CD4-positive, alpha-beta T cell (primary cell): ENCODE measurements around the gene CAB39L. TPM values are rescaled to one million over a fixed set of nuclear protein-coding genes. Genes with fewer than 3 reads are reported as not detected.

ENCODE experiments used
- ATAC-seq: fragments of 200-7000 bp; cut with Tn5 transposase; one replicate; pipeline ENCODE4 v1.10.0; 2022; ENCODE audit warnings: mild to moderate bottlenecking; ENCODE audit not compliant: poor library complexity
- CTCF ChIA-PET: fragments of 350-600 bp; sonication (Branson Sonifier 250); formaldehyde crosslinking; loops from one replicate; lab custom pipeline; 2021; ENCODE audit warnings: antibody characterized with exemption, inconsistent platforms; lab: Charles Lee
- POLR2A ChIA-PET: fragments of 350-600 bp; sonication (Branson Sonifier 250); formaldehyde crosslinking; loops from one replicate; lab custom pipeline; 2021; ENCODE audit warnings: antibody characterized with exemption, inconsistent platforms; lab: Charles Lee
- DNase-seq, 14 experiments: peaks; one replicate each; pipeline ENCODE4 v3.0.0-alpha.2; 2013 to 2020; ENCODE audit warnings: mixed read lengths in 2 of 14
- H3K27ac ChIP-seq, 2 donors: one replicate each; pipeline versions ENCODE4 v1.5.1 to v1.7.0; 2013; ENCODE audit warnings: low read length in 2 of 2, low read depth in 1 of 2, mild to moderate bottlenecking in 1 of 2
- H3K27me3 ChIP-seq, 2 experiments: 1 replicate in 1 of 2; 2 replicates in 1 of 2; pipeline versions ENCODE4 v1.6.1 to v1.7.0; 2013; ENCODE audit warnings: low read length in 2 of 2, control low read depth in 1 of 2, mild to moderate bottlenecking in 1 of 2, moderate library complexity in 1 of 2; ENCODE audit not compliant: insufficient read depth in 2 of 2, control insufficient read depth in 1 of 2
- H3K36me3 ChIP-seq: one replicate; pipeline ENCODE4 v1.6.1; 2013; ENCODE audit warnings: low read length, control low read depth; ENCODE audit not compliant: insufficient read depth
- H3K4me1 ChIP-seq: one replicate; pipeline ENCODE4 v1.6.1; 2013; ENCODE audit warnings: low read length, control low read depth; ENCODE audit not compliant: insufficient read depth
- H3K4me3 ChIP-seq: one replicate; pipeline ENCODE4 v1.5.1; 2013; ENCODE audit warnings: mild to moderate bottlenecking, low read length, moderate library complexity
- H3K9me3 ChIP-seq, 2 experiments: 1 replicate in 1 of 2; 2 replicates in 1 of 2; pipeline versions ENCODE4 v1.6.1 to v1.7.0; 2013; ENCODE audit warnings: low read length in 2 of 2, mild to moderate bottlenecking in 2 of 2, control low read depth in 1 of 2, moderate library complexity in 1 of 2; ENCODE audit not compliant: control insufficient read depth in 1 of 2, insufficient read depth in 1 of 2
- H3K27ac Mint-ChIP-seq: one replicate; pipeline ENCODE4 v1.8.0; 2020; ENCODE audit warnings: mixed read lengths
- H3K27me3 Mint-ChIP-seq: one replicate; pipeline ENCODE4 v1.8.0; 2021; ENCODE audit warnings: mixed read lengths
- H3K36me3 Mint-ChIP-seq: one replicate; pipeline ENCODE4 v1.8.0; 2021; ENCODE audit warnings: low read depth, mixed read lengths
- H3K4me1 Mint-ChIP-seq: one replicate; pipeline ENCODE4 v1.8.0; 2021; ENCODE audit warnings: low read depth, mixed read lengths
- H3K4me3 Mint-ChIP-seq: one replicate; pipeline ENCODE4 v1.8.0; 2020; ENCODE audit warnings: mild to moderate bottlenecking, mixed read lengths
- H3K9me3 Mint-ChIP-seq: one replicate; pipeline ENCODE4 v1.8.0; 2020; ENCODE audit warnings: mixed read lengths
- intact Hi-C, 2 experiments: fragments of 100-400 bp; cut with DNase I in 1 of 2; cut with micrococcal nuclease in 1 of 2; formaldehyde crosslinking; loops; one replicate each; pipeline versions ENCODE4 v1.15.1 to v1.9.0; 2023 to 2025; cut with DNase I, micrococcal nuclease
- total RNA-seq, 174 experiments: library from RNA in 2 of 174; stranded (reverse) in 2 of 174; gene quantifications; one replicate each; pipeline ENCODE4 v1.2.3 and lab custom pipeline; 2021 to 2026
- TF ChIP-seq, protein P1 (sequence below): fragments of 200-600 bp; IDR thresholded peaks from one replicate; pipeline ENCODE4 v1.8.0; 2022; ENCODE audit warnings: antibody characterized with exemption, mild to moderate bottlenecking

Gene CAB39L
- total RNA-seq, 2 experiments from 2014 or later: 1.9 to 2.5 TPM

DNA sequence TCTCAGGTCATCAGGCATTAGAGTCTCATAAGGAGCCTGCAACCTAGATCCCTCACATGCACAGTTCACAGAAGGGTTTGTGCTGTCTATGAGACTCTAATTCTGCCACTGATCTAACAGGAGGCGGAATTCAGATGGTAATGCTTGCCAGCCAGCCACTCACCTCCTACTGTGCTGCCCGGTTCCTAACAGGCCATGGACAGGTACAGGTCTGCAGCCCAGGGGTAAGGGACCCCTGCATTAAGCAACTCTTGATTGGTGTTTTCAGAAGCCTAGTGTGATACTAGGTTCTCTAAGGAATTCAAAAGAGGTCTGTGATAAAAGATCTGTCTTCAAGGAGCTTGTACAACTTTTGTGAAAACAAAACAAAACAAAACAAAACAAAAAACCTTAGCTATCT, 31.1 kb downstream of the CAB39L start:
- ChIA-PET POLR2A (no interaction called here), CTCF (no interaction called here)
- Mint-ChIP-seq H3K27ac (no peak overlapping the region), H3K9me3 (no peaks in the 10 kb centered on the region), H3K27me3 (no peaks in the 10 kb centered on the region), H3K36me3 (no peaks in the 10 kb centered on the region), H3K4me3 (no peak overlapping the region), H3K4me1 (no peaks in the 10 kb centered on the region)
- no peaks in the 10 kb centered on the region for H3K4me1 ChIP-seq
- H3K27me3 ChIP-seq: no peaks in the 10 kb centered on the region
- H3K9me3 ChIP-seq: no peaks in the 10 kb centered on the region
- intact Hi-C loops: no loop called here
- no peak for ATAC-seq
- H3K27ac ChIP-seq: no peak overlapping the region
- TF ChIP-seq, protein P1, sequence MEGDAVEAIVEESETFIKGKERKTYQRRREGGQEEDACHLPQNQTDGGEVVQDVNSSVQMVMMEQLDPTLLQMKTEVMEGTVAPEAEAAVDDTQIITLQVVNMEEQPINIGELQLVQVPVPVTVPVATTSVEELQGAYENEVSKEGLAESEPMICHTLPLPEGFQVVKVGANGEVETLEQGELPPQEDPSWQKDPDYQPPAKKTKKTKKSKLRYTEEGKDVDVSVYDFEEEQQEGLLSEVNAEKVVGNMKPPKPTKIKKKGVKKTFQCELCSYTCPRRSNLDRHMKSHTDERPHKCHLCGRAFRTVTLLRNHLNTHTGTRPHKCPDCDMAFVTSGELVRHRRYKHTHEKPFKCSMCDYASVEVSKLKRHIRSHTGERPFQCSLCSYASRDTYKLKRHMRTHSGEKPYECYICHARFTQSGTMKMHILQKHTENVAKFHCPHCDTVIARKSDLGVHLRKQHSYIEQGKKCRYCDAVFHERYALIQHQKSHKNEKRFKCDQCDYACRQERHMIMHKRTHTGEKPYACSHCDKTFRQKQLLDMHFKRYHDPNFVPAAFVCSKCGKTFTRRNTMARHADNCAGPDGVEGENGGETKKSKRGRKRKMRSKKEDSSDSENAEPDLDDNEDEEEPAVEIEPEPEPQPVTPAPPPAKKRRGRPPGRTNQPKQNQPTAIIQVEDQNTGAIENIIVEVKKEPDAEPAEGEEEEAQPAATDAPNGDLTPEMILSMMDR: no peak
- DNase-seq: no peak
- H3K36me3 ChIP-seq: no peaks in the 10 kb centered on the region
- no peak overlapping the region for H3K4me3 ChIP-seq

DNA sequence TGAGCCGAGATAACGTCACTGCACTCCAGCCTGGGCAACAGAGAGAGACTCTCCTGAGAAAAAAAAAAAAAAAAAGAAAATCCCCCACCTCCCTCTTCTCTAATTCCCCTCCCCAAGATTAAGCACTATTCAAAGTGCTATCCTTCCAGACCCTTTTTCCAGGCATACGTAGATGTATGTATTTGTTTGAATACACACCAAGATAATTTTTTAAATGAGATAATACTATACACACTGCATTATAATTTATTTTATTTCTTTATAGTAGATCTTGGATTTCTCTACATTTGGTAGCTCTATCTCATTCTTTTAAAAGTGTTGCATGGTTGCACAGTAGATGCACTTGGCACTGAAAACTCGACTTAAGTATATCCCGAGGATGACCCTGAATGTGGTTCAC, 32.5 kb downstream of the CAB39L start:
- H3K27me3 Mint-ChIP-seq: no peaks in the 10 kb centered on the region
- no peak for ATAC-seq
- Histone ChIP-seq H3K27ac (no peak overlapping the region), H3K4me1 (no peaks in the 10 kb centered on the region), H3K36me3 (no peaks in the 10 kb centered on the region), H3K9me3 (no peaks in the 10 kb centered on the region), H3K27me3 (no peaks in the 10 kb centered on the region), H3K4me3 (no peak overlapping the region)
- intact Hi-C loops: no loop called here
- peaks cover 2% of the 10 kb centered on the region for H3K9me3 Mint-ChIP-seq
- DNase-seq: no peak
- H3K4me1 Mint-ChIP-seq: no peaks in the 10 kb centered on the region
- CTCF ChIA-PET: no interaction called here
- TF ChIP-seq, protein P1: no peak
- POLR2A ChIA-PET: no interaction called here
- H3K4me3 Mint-ChIP-seq: no peak overlapping the region
- H3K36me3 Mint-ChIP-seq: no peaks in the 10 kb centered on the region
- no peak overlapping the region for H3K27ac Mint-ChIP-seq

DNA sequence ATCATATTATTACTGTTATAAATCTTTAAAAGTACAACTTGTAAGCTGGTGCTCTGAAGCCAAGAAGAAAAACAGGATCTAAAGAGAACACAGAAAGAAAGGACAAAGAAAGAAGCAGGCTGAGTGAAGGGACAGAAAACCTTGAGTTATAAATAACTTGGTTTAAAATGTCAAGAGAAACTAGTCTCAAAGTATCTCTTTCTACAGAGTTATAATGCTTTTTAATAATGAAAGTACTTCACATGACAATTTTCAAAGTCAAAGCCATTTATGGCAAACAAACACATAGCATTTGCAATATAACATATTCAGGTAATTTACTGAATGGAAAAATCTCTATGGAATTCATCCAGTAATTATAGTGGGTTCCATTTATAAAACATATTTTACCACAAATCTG, 33.4 kb downstream of the CAB39L start:
- Histone ChIP-seq H3K4me3 (no peak overlapping the region), H3K27me3 (no peaks in the 10 kb centered on the region), H3K27ac (no peak overlapping the region), H3K9me3 (peaks cover under 1 to 3% of the 10 kb centered on the region in 2 experiments), H3K4me1 (no peaks in the 10 kb centered on the region), H3K36me3 (no peaks in the 10 kb centered on the region)
- H3K9me3 Mint-ChIP-seq: peaks cover 2% of the 10 kb centered on the region
- H3K27me3 Mint-ChIP-seq: no peaks in the 10 kb centered on the region
- intact Hi-C loops: no loop called here
- DNase-seq: no peak
- no peak overlapping the region for H3K4me3 Mint-ChIP-seq
- peaks cover 4% of the 10 kb centered on the region for H3K36me3 Mint-ChIP-seq
- ChIA-PET POLR2A (no interaction called here), CTCF (no interaction called here)
- no peaks in the 10 kb centered on the region for H3K4me1 Mint-ChIP-seq
- TF ChIP-seq, protein P1: no peak
- ATAC-seq: no peak
- no peak overlapping the region for H3K27ac Mint-ChIP-seq
